GM21576 (cell line): ENCODE measurements around the gene KISS1R.
A peak's percentile ranks its signal among the peaks of the same experiment; 100 is the strongest.

ENCODE experiments used
- ATAC-seq: cut with Tn5 transposase; IDR thresholded peaks from one replicate; pipeline ENCODE4 v1.9.1; 2021; ENCODE audit warnings: mild to moderate bottlenecking, moderate library complexity; ENCODE audit not compliant: unreplicated experiment

The KISS1R gene

GRCh38 chr19:934865-935479 is 17.8 kb downstream of the KISS1R start:
- ATAC-seq, result no peak

- ATAC-seq, result no peak
These were observed 19.0 kb downstream of the KISS1R start for GRCh38 chr19:936175-936546.

- ATAC-seq, result no peak
These were observed 20.1 kb downstream of the KISS1R start for GRCh38 chr19:937259-937694.

GRCh38 chr19:938233-938923 is 21.2 kb downstream of the KISS1R start:
- ATAC-seq, result no peak

GRCh38 chr19:939439-939838 is 22.3 kb downstream of the KISS1R start:
- ATAC-seq, result no peak

GRCh38 chr19:939922-940321 is 22.8 kb downstream of the KISS1R start:
- no peak for ATAC-seq

GRCh38 chr19:940591-941291 is 23.6 kb downstream of the KISS1R start:
- no peak for ATAC-seq

- ATAC-seq, result no peak
These were observed 24.4 kb downstream of the KISS1R start for GRCh38 chr19:941292-942132.

- ATAC-seq, result no peak
These were observed 25.1 kb downstream of the KISS1R start for GRCh38 chr19:942133-942645.

- ATAC-seq, result no peak
These were observed 26.5 kb downstream of the KISS1R start for GRCh38 chr19:943551-944170.

GRCh38 chr19:944171-944567 is 27.0 kb downstream of the KISS1R start:
- no peak for ATAC-seq

GRCh38 chr19:944663-945241 is 27.6 kb downstream of the KISS1R start:
- ATAC-seq, result no peak

- no peak for ATAC-seq
These were observed 28.5 kb downstream of the KISS1R start for GRCh38 chr19:945401-946252.

GRCh38 chr19:947090-947706 is 30.1 kb downstream of the KISS1R start:
- ATAC-seq, result no peak

GRCh38 chr19:947707-948539 is 30.8 kb downstream of the KISS1R start:
- ATAC-seq, result peak; percentile 56

- no peak for ATAC-seq
These were observed 31.8 kb downstream of the KISS1R start for GRCh38 chr19:948842-949496.

GRCh38 chr19:950352-951066 is 33.4 kb downstream of the KISS1R start:
- ATAC-seq, result no peak
